Measurements from ENCODE around the gene DOK5. TPM values are rescaled to one million over a fixed set of nuclear protein-coding genes. Genes with fewer than 3 reads are reported as not detected.

The DOK5 gene
- total and polyA plus RNA-seq, 2 experiments from 2014 or later, result 5.0 to 6.9 TPM

GRCh38 chr20:54601831-54602515, 126.6 kb downstream of the DOK5 start (continued):
- TF ChIP-seq NANOG (IDR thresholded peaks at IDR 0.05; ENCODE audit: borderline replicate concordance) (no peak), REST (IDR thresholded peaks at IDR 0.05; ENCODE audit: unreplicated experiment) (no peak), EZH2 (IDR thresholded peaks at IDR 0.05; ENCODE audit: low read depth, unreplicated experiment) (no peak), POLR2AphosphoS5 (IDR thresholded peaks at IDR 0.05; ENCODE audit: low read depth) (no peak), EZH2phosphoT487 (IDR thresholded peaks at IDR 0.05; ENCODE audit: unreplicated experiment) (no peak), CREB1 (CRISPR knock-in tag; IDR thresholded peaks at IDR 0.05; ENCODE audit: low read depth) (no peak), ZNF114 (CRISPR knock-in tag; IDR thresholded peaks at IDR 0.05) (no peak), CTCF (conservative IDR thresholded peaks at IDR 0.05; ENCODE audit: low read depth in 2 of 2) (no peak)

- Mint-ChIP-seq H3K27ac (no peak overlapping the region), H3K36me3 (ENCODE audit: low read depth) (0 out of 3 replicates have a peak, but pooled peaks cover 2% of the 10 kb centered on the region)
- TF ChIP-seq REST (IDR thresholded peaks at IDR 0.05; ENCODE audit: unreplicated experiment), result no peak
- TF ChIP-seq NANOG (IDR thresholded peaks at IDR 0.05; ENCODE audit: borderline replicate concordance), result no peak
- no peak for TF ChIP-seq STAT1 (IDR thresholded peaks at IDR 0.05; ENCODE audit: unreplicated experiment)
- no peak for TF ChIP-seq EZH2phosphoT487 (IDR thresholded peaks at IDR 0.05; ENCODE audit: unreplicated experiment)
- no peak for TF ChIP-seq CREB1 (CRISPR knock-in tag; IDR thresholded peaks at IDR 0.05; ENCODE audit: low read depth)
- no peak for TF ChIP-seq POLR2AphosphoS5 (IDR thresholded peaks at IDR 0.05; ENCODE audit: low read depth)
Observed at GRCh38 chr20:54605319-54605718, 129.9 kb downstream of the DOK5 start.

More at GRCh38 chr20:54605319-54605718, 129.9 kb downstream of the DOK5 start:
- H3K4me1 Mint-ChIP-seq, result peaks cover 5% of the 10 kb centered on the region
- Histone ChIP-seq H3K79me2 (replicated peaks; ENCODE audit: insufficient read depth) (no peaks in the 10 kb centered on the region), H3F3A (replicated peaks; ENCODE audit: low read depth) (no peaks in the 10 kb centered on the region), H3K27ac (ENCODE audit: low read depth) (no peak overlapping the region), H2AFZ (no peak overlapping the region), H3K9me2 (ENCODE audit: insufficient read depth) (peaks cover under 1% of the 10 kb centered on the region; the same call in 1 of the 2 replicates), H3K36me3 (ENCODE audit: insufficient read depth) (no peaks in the 10 kb centered on the region), H4K20me1 (replicated peaks; ENCODE audit: insufficient read depth) (no peaks in the 10 kb centered on the region), H3K4me2 (no peak overlapping the region), H3K4me1 (ENCODE audit: insufficient read depth) (no peaks in the 10 kb centered on the region), H3K4me3 (no peak overlapping the region), H3K27me3 (ENCODE audit: insufficient read depth) (no peaks in the 10 kb centered on the region)
- peaks cover 5% of the 10 kb centered on the region for H3K27me3 Mint-ChIP-seq (ENCODE audit: insufficient read depth, low read depth, poor library complexity)
- H3K4me3 Mint-ChIP-seq, result no peak overlapping the region
- H3K9me3 Mint-ChIP-seq, result no peaks in the 10 kb centered on the region
- DNase-seq (ENCODE audit: low spot score) (no peak), ATAC-seq (no peak)

All from GM23338 (cell line).